Activated naive CD4-positive, alpha-beta T cell treated with Interleukin-2 at 50 U/mL for 16 hours (primary cell): ENCODE results near the gene PTGR2.
"Not testable (repeated sequence)": the region's sequence is repeated elsewhere in the genome, so short reads cannot be mapped to it uniquely, and the experiment has no call there.

Experiments
- DNase-seq: peaks from one replicate; pipeline ENCODE4 v3.0.0-alpha.2; 2020

PTGR2 gene

GRCh38 chr14:73887694-73888459 is 36.2 kb downstream of the PTGR2 start:
- DNase-seq = no peak

GRCh38 chr14:73888460-73888725 is 36.8 kb downstream of the PTGR2 start:
- no peak for DNase-seq

- no peak for DNase-seq
Observed at GRCh38 chr14:73888971-73889370, 37.3 kb downstream of the PTGR2 start.

GRCh38 chr14:73889376-73889775 is 37.7 kb downstream of the PTGR2 start:
- no peak for DNase-seq

- not testable (repeated sequence) for DNase-seq
Observed at GRCh38 chr14:73894180-73894687, 42.6 kb downstream of the PTGR2 start.

- no peak for DNase-seq
Observed at GRCh38 chr14:73895939-73896338, 44.3 kb downstream of the PTGR2 start.

GRCh38 chr14:73896521-73896920 is 44.9 kb downstream of the PTGR2 start:
- no peak for DNase-seq

- DNase-seq = no peak
Observed at GRCh38 chr14:73903028-73903427, 51.4 kb downstream of the PTGR2 start.

GRCh38 chr14:73909681-73910080 is 58.0 kb downstream of the PTGR2 start:
- DNase-seq = no peak

GRCh38 chr14:73913256-73913655 is 61.6 kb downstream of the PTGR2 start:
- DNase-seq = no peak

GRCh38 chr14:73916324-73916723 is 64.7 kb downstream of the PTGR2 start:
- DNase-seq = no peak

- not testable (repeated sequence) for DNase-seq
Observed at GRCh38 chr14:73919457-73919856, 67.8 kb downstream of the PTGR2 start.

GRCh38 chr14:73924337-73924736 is 72.7 kb downstream of the PTGR2 start:
- no peak for DNase-seq
